H1 (cell line): Measurements from ENCODE around the gene FBLN2. TPM values are rescaled to one million over a fixed set of nuclear protein-coding genes. Genes with fewer than 3 reads are reported as not detected.

Experiments
- CTCF ChIA-PET: fragments of 300-600 bp; sonication (Branson Sonifier 250); formaldehyde crosslinking; loops from one replicate; lab custom pipeline; 2021; ENCODE audit not compliant: partially characterized antibody; lab: Charles Lee
- POLR2A ChIA-PET: fragments of 300-600 bp; sonication (Branson Sonifier 250); formaldehyde crosslinking; loops from one replicate; lab custom pipeline; 2021; ENCODE audit warnings: inconsistent platforms; ENCODE audit not compliant: partially characterized antibody; lab: Charles Lee
- DNase-seq, 2 experiments: peaks; one replicate each; pipeline versions ENCODE4 v3.0.0 to v3.0.0-alpha.2; 2010 to 2022; ENCODE audit warnings: low spot score in 2 of 2, low read depth in 1 of 2, mixed read lengths in 1 of 2
- FAIRE-seq: peaks from 2 replicates; lab custom pipeline; 2011; peaks lifted over from hg19 to GRCh38; lab: Jason Lieb, UNC
- H2AFZ ChIP-seq: 2 replicates; pipeline ENCODE4 v1.8.1; 2012; ENCODE audit warnings: low read length, inconsistent platforms
- H2AK5ac ChIP-seq: 2 replicates; pipeline ENCODE4 v1.6.1; 2013; ENCODE audit warnings: low read depth, low read length
- H2BK120ac ChIP-seq: replicated peaks from 2 replicates; pipeline ENCODE3; 2013; ENCODE audit warnings: low read depth, low read length, inconsistent platforms
- H2BK12ac ChIP-seq: 2 replicates; pipeline ENCODE4 v1.6.1; 2013; ENCODE audit warnings: low read depth, low read length
- H2BK15ac ChIP-seq: 2 replicates; pipeline ENCODE4 v1.6.1; 2013; ENCODE audit warnings: low read length
- H2BK20ac ChIP-seq: 2 replicates; pipeline ENCODE4 v1.6.1; 2013; ENCODE audit warnings: low read length
- H2BK5ac ChIP-seq: 2 replicates; pipeline ENCODE4 v1.6.1; 2013; ENCODE audit warnings: low read depth, low read length
- H3K14ac ChIP-seq: 2 replicates; pipeline ENCODE4 v1.6.1; 2013; ENCODE audit warnings: inconsistent platforms; ENCODE audit not compliant: insufficient read length
- H3K18ac ChIP-seq: 2 replicates; pipeline ENCODE4 v1.6.1; 2013; ENCODE audit warnings: low read length; ENCODE audit errors: extremely low read depth
- H3K23ac ChIP-seq: 2 replicates; pipeline ENCODE4 v1.6.1; 2013; ENCODE audit warnings: inconsistent platforms; ENCODE audit not compliant: insufficient read length
- H3K23me2 ChIP-seq: 2 replicates; pipeline ENCODE4 v1.6.1; 2013; ENCODE audit warnings: low read depth, low read length
- H3K27ac ChIP-seq: 2 replicates; pipeline ENCODE4 v1.6.1; 2011; ENCODE audit warnings: low read depth, low read length, inconsistent platforms
- H3K27me3 ChIP-seq, 4 experiments: replicated peaks in 1 of 4; 1 replicate in 1 of 4; 2 replicates in 3 of 4; pipeline versions ENCODE4 v1.6.1 to v1.8.1; 2011 to 2013; ENCODE audit warnings: low read length in 3 of 4, mild to moderate bottlenecking in 3 of 4, inconsistent platforms in 2 of 4, mixed read lengths in 2 of 4, moderate library complexity in 1 of 4; ENCODE audit not compliant: control insufficient read depth in 3 of 4, insufficient read depth in 3 of 4; ENCODE audit errors: extremely low read depth in 1 of 4
- H3K36me3 ChIP-seq, 4 experiments: 2 replicates each; pipeline versions ENCODE4 v1.6.1 to v1.8.1; 2011 to 2013; ENCODE audit warnings: mild to moderate bottlenecking in 4 of 4, low read length in 3 of 4, moderate library complexity in 2 of 4, control low read depth in 1 of 4, inconsistent platforms in 1 of 4; ENCODE audit not compliant: insufficient read depth in 4 of 4, control insufficient read depth in 2 of 4
- H3K4ac ChIP-seq: replicated peaks from 2 replicates; pipeline ENCODE3; 2013; ENCODE audit warnings: low read length, low read depth, mixed read lengths, inconsistent platforms; ENCODE audit not compliant: insufficient read length
- H3K4me1 ChIP-seq, 4 experiments: replicated peaks in 1 of 4; 1 replicate in 1 of 4; 2 replicates in 3 of 4; pipeline versions ENCODE4 v1.6.1 to v1.8.1; 2011 to 2013; ENCODE audit warnings: low read length in 3 of 4, inconsistent platforms in 2 of 4, mixed read lengths in 1 of 4; ENCODE audit not compliant: insufficient read depth in 4 of 4, control insufficient read depth in 3 of 4
- H3K4me2 ChIP-seq, 2 experiments: 2 replicates each; pipeline versions ENCODE4 v1.6.1 to v1.8.1; 2011 to 2013; ENCODE audit warnings: low read depth in 2 of 2, low read length in 2 of 2, control low read depth in 1 of 2, inconsistent platforms in 1 of 2, mild to moderate bottlenecking in 1 of 2; ENCODE audit not compliant: insufficient read depth in 1 of 2
- H3K4me3 ChIP-seq, 4 experiments: fragments of 200-600, 300-600 bp in 1 of 4; sonication (generic), shearing (Covaris generic), sonication (Bioruptor Twin) in 1 of 4; 2 replicates each; pipeline versions ENCODE4 v1.5.1 to v1.8.1; 2011 to 2016; ENCODE audit warnings: low read length in 4 of 4, low read depth in 3 of 4, control low read depth in 2 of 4, inconsistent platforms in 2 of 4, mild to moderate bottlenecking in 2 of 4, mixed read lengths in 1 of 4, moderate library complexity in 1 of 4; ENCODE audit not compliant: insufficient read depth in 2 of 4; ENCODE audit errors: extremely low read depth in 1 of 4
- H3K56ac ChIP-seq: replicated peaks from 2 replicates; pipeline ENCODE3; 2013; ENCODE audit warnings: low read depth, mild to moderate bottlenecking, mixed read lengths, low read length, inconsistent platforms; ENCODE audit not compliant: insufficient read length
- H3K79me1 ChIP-seq: 2 replicates; pipeline ENCODE4 v1.6.1; 2013; ENCODE audit warnings: low read depth, low read length, control low read depth
- H3K79me2 ChIP-seq, 2 experiments: 2 replicates each; pipeline versions ENCODE4 v1.6.1 to v1.8.1; 2012 to 2013; ENCODE audit warnings: low read length in 2 of 2, mild to moderate bottlenecking in 2 of 2, inconsistent platforms in 1 of 2; ENCODE audit not compliant: insufficient read depth in 2 of 2, control insufficient read depth in 1 of 2
- H3K9ac ChIP-seq, 4 experiments: replicated peaks in 1 of 4; 1 replicate in 1 of 4; 2 replicates in 3 of 4; pipeline versions ENCODE4 v1.6.1 to v1.8.1; 2011 to 2013; ENCODE audit warnings: low read depth in 3 of 4, low read length in 3 of 4, control low read depth in 2 of 4, mild to moderate bottlenecking in 2 of 4, moderate library complexity in 2 of 4, inconsistent platforms in 1 of 4; ENCODE audit errors: extremely low read depth in 1 of 4
- H3K9me3 ChIP-seq, 2 experiments: 2 replicates each; pipeline versions ENCODE4 v1.6.1 to v1.8.1; 2012 to 2013; ENCODE audit warnings: mild to moderate bottlenecking in 2 of 2, moderate library complexity in 2 of 2, control low read depth in 1 of 2, inconsistent platforms in 1 of 2, low read depth in 1 of 2, low read length in 1 of 2, mixed read lengths in 1 of 2; ENCODE audit not compliant: insufficient read depth in 2 of 2
- H4K20me1 ChIP-seq, 2 experiments: replicated peaks in 1 of 2; 2 replicates each; pipeline versions ENCODE3 to v1.8.1; 2011 to 2013; ENCODE audit warnings: inconsistent platforms in 2 of 2, low read length in 2 of 2, mild to moderate bottlenecking in 1 of 2; ENCODE audit not compliant: insufficient read depth in 2 of 2, control insufficient read depth in 1 of 2
- H4K5ac ChIP-seq: 2 replicates; pipeline ENCODE4 v1.6.1; 2013; ENCODE audit warnings: low read length, low read depth, mixed read lengths, inconsistent platforms; ENCODE audit not compliant: insufficient read length
- H4K8ac ChIP-seq: 2 replicates; pipeline ENCODE4 v1.8.0; 2013; ENCODE audit warnings: mild to moderate bottlenecking, moderate library complexity, low read length, inconsistent platforms; ENCODE audit not compliant: insufficient read depth; ENCODE audit errors: extremely low read depth
- H4K91ac ChIP-seq: replicated peaks from 2 replicates; pipeline ENCODE3; 2013; ENCODE audit warnings: low read length, mixed read lengths, inconsistent platforms; ENCODE audit not compliant: insufficient read length
- TEAD4 ChIP-seq: IDR thresholded peaks from 2 replicates; pipeline ENCODE4 v1.6.1; 2012; ENCODE audit warnings: low read depth, low read length, inconsistent platforms, mixed read lengths
- USF2 ChIP-seq: IDR thresholded peaks from 2 replicates; pipeline ENCODE4 v1.6.1; 2011; ENCODE audit warnings: low read length, improper control_type of control experiment
- WGBS, 2 experiments: shearing (Covaris generic) in 1 of 2; methylation state at CpG; one replicate each; pipeline versions ENCODE4 v1.1.6 to v1.1.7; 2013 to 2015; ENCODE audit warnings: low lambda C conversion rate in 2 of 2, mixed read lengths in 2 of 2, inconsistent platforms in 1 of 2, low coverage in 1 of 2, missing lambda C conversion rate in 1 of 2; ENCODE audit not compliant: insufficient replicate concordance in 2 of 2, insufficient coverage in 1 of 2, insufficient read length in 1 of 2; ENCODE audit errors: extremely low coverage in 1 of 2, missing lambda C conversion rate in 1 of 2; 5-methylcytosine and 5-hydroxymethylcytosine counted together
- polyA plus RNA-seq, 7 experiments: library from polyadenylated mRNA; depleted of rRNA in 3 of 7; stranded (reverse) in 5 of 7; unstranded in 2 of 7; fragments of >200 nt in 5 of 7; fragments of 200-250 nt in 2 of 7; gene quantifications; 1 replicate in 5 of 7; 2 replicates in 1 of 7; 4 replicates in 1 of 7; pipeline versions ENCODE4 v1.2.1 to v1.2.3, GENCODE V29; 2011 to 2013; ENCODE audit warnings: missing spikeins in 2 of 7, mixed read lengths in 2 of 7
- total RNA-seq: library from RNA; stranded (reverse); fragmentation: NEBNext Ultra II Directional; extraction: Animal tissue kit (Norgen Biotek cat#: 25700); gene quantifications from 2 replicates; pipeline ENCODE4 v1.2.1, GENCODE V29; 2021

The FBLN2 gene
- total and polyA plus RNA-seq, 2 of the 8 experiments (the other 6 are each of a cell fraction or from before 2014, with no cell fraction given): 17.4 to 24.2 TPM

DNA sequence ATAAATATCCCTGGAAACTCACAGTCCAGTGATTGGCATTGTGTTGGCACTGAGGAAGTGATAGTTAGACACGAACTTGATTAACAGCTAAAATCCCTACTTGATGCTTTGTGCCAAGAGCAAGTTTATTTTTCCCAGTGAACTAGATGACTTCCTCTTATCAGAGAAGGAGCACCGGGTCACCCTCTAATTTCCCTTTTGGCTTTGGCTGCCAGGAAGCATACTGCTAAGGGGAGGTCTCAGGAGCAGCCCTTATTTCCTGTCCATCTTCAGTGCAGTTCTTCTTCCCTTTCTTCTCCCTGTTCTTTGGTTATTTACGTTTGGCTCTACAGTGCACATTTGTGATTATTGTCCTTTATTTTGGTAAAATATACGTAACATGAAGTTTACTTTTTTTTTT is 13.0 kb downstream of the FBLN2 start:
- no peak overlapping the region for H2AFZ ChIP-seq
- H3K4ac ChIP-seq: no peak overlapping the region
- POLR2A ChIA-PET: no interaction called here

More for the DNA sequence above, 13.0 kb downstream of the FBLN2 start:
- TF ChIP-seq TEAD4 (no peak), USF2 (no peak)
- Histone ChIP-seq H4K5ac (no peak overlapping the region), H3K4me1 (peaks cover 0 to 7% (median 2%) of the 10 kb centered on the region in 4 experiments; a peak in 3 of 7 replicates), H3K27ac (no peak overlapping the region), H3K27me3 (no peaks in the 10 kb centered on the region), H3K79me1 (no peaks in the 10 kb centered on the region; the same call in 1 of the 2 replicates), H3K36me3 (no peaks in the 10 kb centered on the region; a peak in 1 of 8 replicates), H4K8ac (no peak overlapping the region), H3K9ac (no peak overlapping the region), H3K79me2 (no peaks in the 10 kb centered on the region), H2BK120ac (no peak overlapping the region), H2BK20ac (no peak overlapping the region), H3K18ac (no peak overlapping the region), H3K4me2 (no peak overlapping the region), H2BK5ac (no peak overlapping the region), H4K20me1 (peaks cover 1 to 2% of the 10 kb centered on the region in 2 experiments), H3K14ac (no peak overlapping the region), H3K56ac (no peak overlapping the region), H3K4me3 (no peak overlapping the region), H3K23ac (no peak overlapping the region), H3K9me3 (no peaks in the 10 kb centered on the region), H2BK12ac (no peak overlapping the region), H2BK15ac (no peak overlapping the region), H2AK5ac (no peak overlapping the region), H3K23me2 (no peaks in the 10 kb centered on the region), H4K91ac (no peak overlapping the region)
- no peak for DNase-seq
- CTCF ChIA-PET: interaction anchor here (0.7 to 1.2 kb wide), 4 partner anchors 40 to 211 kb away, joined by 3 read pairs; no protein-coding TSS in a partner anchor
- WGBS, 2 experiments: 95% methylated on average over 4 of the region's 4 CpGs; no CpG with 5 or more reads in 1 of the 2 experiments
- no peak for FAIRE-seq
